ENCODE results near the gene CHRND.

DNA sequence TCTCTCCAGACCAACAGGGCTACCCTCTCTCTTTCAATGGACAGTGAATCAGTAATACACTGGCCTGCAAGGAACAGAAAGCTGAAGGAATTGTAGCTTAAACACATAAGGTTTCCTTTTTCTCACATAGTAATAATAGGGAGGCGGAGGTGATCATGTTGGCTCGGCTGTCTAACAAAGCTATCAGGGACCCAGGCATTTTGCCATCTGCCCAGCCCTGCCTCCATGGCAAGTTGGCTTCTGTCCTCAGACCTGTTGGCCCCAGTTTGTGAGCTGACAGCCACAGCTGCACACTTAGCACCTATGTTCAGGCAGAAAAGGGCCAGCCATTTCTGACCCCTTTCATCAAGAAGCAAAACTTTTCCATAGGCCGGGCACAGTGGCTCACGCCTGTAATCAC, 11.5 kb downstream of the CHRND start:
- TF ChIP-seq, protein P1, sequence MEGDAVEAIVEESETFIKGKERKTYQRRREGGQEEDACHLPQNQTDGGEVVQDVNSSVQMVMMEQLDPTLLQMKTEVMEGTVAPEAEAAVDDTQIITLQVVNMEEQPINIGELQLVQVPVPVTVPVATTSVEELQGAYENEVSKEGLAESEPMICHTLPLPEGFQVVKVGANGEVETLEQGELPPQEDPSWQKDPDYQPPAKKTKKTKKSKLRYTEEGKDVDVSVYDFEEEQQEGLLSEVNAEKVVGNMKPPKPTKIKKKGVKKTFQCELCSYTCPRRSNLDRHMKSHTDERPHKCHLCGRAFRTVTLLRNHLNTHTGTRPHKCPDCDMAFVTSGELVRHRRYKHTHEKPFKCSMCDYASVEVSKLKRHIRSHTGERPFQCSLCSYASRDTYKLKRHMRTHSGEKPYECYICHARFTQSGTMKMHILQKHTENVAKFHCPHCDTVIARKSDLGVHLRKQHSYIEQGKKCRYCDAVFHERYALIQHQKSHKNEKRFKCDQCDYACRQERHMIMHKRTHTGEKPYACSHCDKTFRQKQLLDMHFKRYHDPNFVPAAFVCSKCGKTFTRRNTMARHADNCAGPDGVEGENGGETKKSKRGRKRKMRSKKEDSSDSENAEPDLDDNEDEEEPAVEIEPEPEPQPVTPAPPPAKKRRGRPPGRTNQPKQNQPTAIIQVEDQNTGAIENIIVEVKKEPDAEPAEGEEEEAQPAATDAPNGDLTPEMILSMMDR (IDR thresholded peaks at IDR 0.05) = no peak
- TF ChIP-seq EZH2 (IDR thresholded peaks at IDR 0.05; ENCODE audit: borderline replicate concordance, insufficient read depth, low read depth, low read length, poor library complexity, severe bottlenecking) = no peak
